Hepatocyte (in vitro differentiated cells): ENCODE results near the gene SLC13A3. TPM values are rescaled to one million over a fixed set of nuclear protein-coding genes. Genes with fewer than 3 reads are reported as not detected.

Source experiments
- DNase-seq: peaks from one replicate; pipeline ENCODE4 v3.0.0-alpha.2; 2016; ENCODE audit warnings: low spot score
- H2AFZ ChIP-seq: fragments of 200-600 bp; sonication (generic); 2 replicates; pipeline ENCODE4 v1.6.0; 2016; ENCODE audit warnings: antibody characterized with exemption, mild to moderate bottlenecking
- H3K27ac ChIP-seq: fragments of 200-600 bp; sonication (generic); 2 replicates; pipeline ENCODE4 v1.5.1; 2016; ENCODE audit warnings: mild to moderate bottlenecking
- H3K27me3 ChIP-seq: fragments of 200-600 bp; sonication (generic); 2 replicates; pipeline ENCODE4 v1.6.1; 2016
- H3K36me3 ChIP-seq: fragments of 200-600 bp; sonication (generic); replicated peaks from 2 replicates; pipeline ENCODE4 v1.5.1; 2016; ENCODE audit warnings: low read depth; ENCODE audit not compliant: insufficient read depth
- H3K4me1 ChIP-seq: fragments of 200-600 bp; sonication (generic); 2 replicates; pipeline ENCODE4 v1.5.1; 2016; ENCODE audit warnings: mild to moderate bottlenecking, moderate library complexity; ENCODE audit not compliant: insufficient read depth
- H3K4me2 ChIP-seq: fragments of 200-600 bp; sonication (generic); 2 replicates; pipeline ENCODE4 v1.6.0; 2016
- H3K4me3 ChIP-seq: fragments of 200-600 bp; sonication (generic); 2 replicates; pipeline ENCODE4 v1.5.1; 2016; ENCODE audit warnings: mild to moderate bottlenecking
- H3K79me2 ChIP-seq: fragments of 200-600 bp; sonication (generic); 2 replicates; pipeline ENCODE4 v1.6.0; 2017; ENCODE audit warnings: mild to moderate bottlenecking
- H3K9me2 ChIP-seq: fragments of 200-600 bp; sonication (generic); replicated peaks from 2 replicates; pipeline ENCODE4 v1.6.0; 2017; ENCODE audit warnings: mild to moderate bottlenecking; ENCODE audit not compliant: insufficient read depth
- H3K9me3 ChIP-seq: fragments of 200-600 bp; sonication (generic); 2 replicates; pipeline ENCODE4 v1.5.1; 2016; ENCODE audit warnings: low read depth, mild to moderate bottlenecking
- H4K20me1 ChIP-seq: fragments of 200-600 bp; sonication (generic); 2 replicates; pipeline ENCODE4 v1.6.0; 2016; ENCODE audit warnings: mild to moderate bottlenecking; ENCODE audit not compliant: insufficient read depth, poor library complexity, severe bottlenecking
- CTCF ChIP-seq: fragments of 200-600 bp; sonication (generic); IDR thresholded peaks from 2 replicates; pipeline ENCODE4 v1.5.1; 2016; ENCODE audit warnings: antibody characterized with exemption, mild to moderate bottlenecking; ENCODE audit not compliant: poor library complexity
- EZH2 ChIP-seq: fragments of 200-600 bp; sonication (generic); IDR thresholded peaks from 2 replicates; pipeline ENCODE4 v1.6.1; 2016; ENCODE audit warnings: antibody characterized with exemption, mild to moderate bottlenecking, borderline replicate concordance
- EZH2phosphoT487 ChIP-seq: fragments of 200-600 bp; sonication (generic); IDR thresholded peaks from one replicate; pipeline ENCODE4 v1.6.1; 2018; ENCODE audit warnings: antibody characterized with exemption, mild to moderate bottlenecking, low read depth, moderate library complexity; ENCODE audit not compliant: unreplicated experiment, severe bottlenecking
- WGBS: methylation state at CpG from one replicate; pipeline ENCODE4 v1.1.6; 2016; ENCODE audit warnings: low lambda C conversion rate; ENCODE audit errors: missing lambda C conversion rate; 5-methylcytosine and 5-hydroxymethylcytosine counted together
- polyA plus RNA-seq: library from polyadenylated mRNA; unstranded; fragments of >200 nt; fragmentation: Nextera tagmentation; extraction: Ambion mirVana; gene quantifications from 2 replicates; pipeline ENCODE4 v1.2.1, GENCODE V29; 2016
- total RNA-seq: library from RNA; depleted of rRNA; stranded (reverse); fragments of >200 nt; gene quantifications from 2 replicates; pipeline ENCODE4 v1.2.3, GENCODE V29; 2014

SLC13A3 gene
- total and polyA plus RNA-seq, 2 experiments from 2014 or later = 1.8 to 9.4 TPM

- Histone ChIP-seq H3K4me3 (no peak overlapping the region), H3K9me2 (no peaks in the 10 kb centered on the region), H3K9me3 (no peaks in the 10 kb centered on the region), H3K27ac (no peak overlapping the region), H3K27me3 (no peaks in the 10 kb centered on the region), H3K79me2 (no peaks in the 10 kb centered on the region), H4K20me1 (no peaks in the 10 kb centered on the region), H2AFZ (no peak overlapping the region), H3K4me2 (no peak overlapping the region), H3K4me1 (peaks cover 7% of the 10 kb centered on the region), H3K36me3 (no peaks in the 10 kb centered on the region)
- DNase-seq = no peak
- WGBS = 74% methylated on average over 5 of the region's 5 CpGs
- TF ChIP-seq EZH2 (no peak), EZH2phosphoT487 (no peak), CTCF (no peak)
Measured at GRCh38 chr20:46570956-46571355, 80.3 kb downstream of the SLC13A3 start.

GRCh38 chr20:46569961-46570360 lies 81.3 kb downstream of the SLC13A3 start:
- H3K9me2 ChIP-seq = no peaks in the 10 kb centered on the region
- H3K4me2 ChIP-seq = no peak overlapping the region
- H3K4me3 ChIP-seq = no peak overlapping the region
- no peaks in the 10 kb centered on the region for H3K27me3 ChIP-seq
- no peaks in the 10 kb centered on the region for H4K20me1 ChIP-seq
- no peak for DNase-seq
- no peaks in the 10 kb centered on the region for H3K9me3 ChIP-seq
- peaks cover 7% of the 10 kb centered on the region for H3K4me1 ChIP-seq
- 86% methylated on average over 5 of the region's 5 CpGs for WGBS
- H2AFZ ChIP-seq = no peak overlapping the region
- TF ChIP-seq CTCF = no peak
- TF ChIP-seq EZH2 = no peak
- no peak for TF ChIP-seq EZH2phosphoT487
- no peaks in the 10 kb centered on the region for H3K79me2 ChIP-seq
- no peaks in the 10 kb centered on the region for H3K36me3 ChIP-seq
- H3K27ac ChIP-seq = no peak overlapping the region

- 43% methylated on average over 10 of the region's 10 CpGs for WGBS
- Histone ChIP-seq H3K4me2 (peak overlapping the region; percentile 58), H3K27me3 (no peaks in the 10 kb centered on the region), H3K79me2 (no peaks in the 10 kb centered on the region), H3K9me3 (no peaks in the 10 kb centered on the region), H2AFZ (no peak overlapping the region), H4K20me1 (no peaks in the 10 kb centered on the region), H3K9me2 (no peaks in the 10 kb centered on the region), H3K4me1 (peaks cover 7% of the 10 kb centered on the region), H3K27ac (no peak overlapping the region), H3K4me3 (no peak overlapping the region), H3K36me3 (no peaks in the 10 kb centered on the region)
- DNase-seq = peak; percentile 84
- no peak for TF ChIP-seq CTCF
- TF ChIP-seq EZH2 = no peak
- TF ChIP-seq EZH2phosphoT487 = no peak
Measured at GRCh38 chr20:46568570-46569129, 82.6 kb downstream of the SLC13A3 start.
